Measurements from ENCODE around the gene IGSF22.

The IGSF22 gene

DNA sequence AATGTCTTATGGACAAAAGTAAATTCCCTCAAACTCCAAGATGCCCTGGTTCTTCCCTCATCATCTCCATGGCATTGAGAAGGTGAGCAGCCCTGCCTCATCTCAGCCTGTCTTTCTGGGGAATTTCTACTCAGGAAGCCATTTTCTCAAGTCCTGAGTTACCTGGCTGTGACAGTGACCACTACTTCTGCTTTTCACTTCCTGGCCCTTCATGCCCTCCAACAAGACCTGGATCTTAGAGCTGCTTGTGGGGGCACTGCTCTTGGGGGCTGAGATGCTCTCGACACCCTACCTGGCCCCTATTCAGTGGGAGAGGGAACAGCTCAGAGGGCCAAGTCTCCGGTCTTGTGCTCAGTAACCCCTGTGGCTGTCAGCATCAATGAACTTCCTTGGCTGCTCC, 5.5 kb upstream of the IGSF22 start:
- Histone ChIP-seq H3K9me3 (ENCODE audit: control insufficient read depth in 5 of 5, low read length in 5 of 5) (no peaks in the 10 kb centered on the region), H3K36me3 (ENCODE audit: control insufficient read depth in 5 of 5, insufficient read depth in 5 of 5, low read length in 5 of 5) (no peaks in the 10 kb centered on the region), H3K4me1 (ENCODE audit: control insufficient read depth in 5 of 5, insufficient read depth in 5 of 5, low read length in 5 of 5) (peaks cover 0 to 6% (median 5%) of the 10 kb centered on the region in 5 donors), H3K4me3 (ENCODE audit: low read depth in 1 of 5, low read length in 5 of 5) (no peak overlapping the region), H3K27me3 (ENCODE audit: control insufficient read depth in 5 of 5, insufficient read depth in 4 of 5, low read length in 5 of 5) (peaks cover 0 to 3% (median 0%) of the 10 kb centered on the region in 5 donors), H3K9ac (ENCODE audit: low read length in 5 of 5) (no peak overlapping the region), H3K27ac (ENCODE audit: low read depth, low read length) (no peak overlapping the region)

GRCh38 chr11:18730020-18730419, 4.0 kb upstream of the IGSF22 start:
- no peak overlapping the region for H3K9ac ChIP-seq (ENCODE audit: low read length in 5 of 5)
- no peak overlapping the region for H3K27ac ChIP-seq (ENCODE audit: low read depth, low read length)
- no peak overlapping the region for H3K4me3 ChIP-seq (ENCODE audit: low read depth in 1 of 5, low read length in 5 of 5)
- H3K36me3 ChIP-seq (ENCODE audit: control insufficient read depth in 5 of 5, insufficient read depth in 5 of 5, low read length in 5 of 5) = no peaks in the 10 kb centered on the region
- H3K9me3 ChIP-seq (ENCODE audit: control insufficient read depth in 5 of 5, low read length in 5 of 5) = no peaks in the 10 kb centered on the region
- H3K27me3 ChIP-seq (ENCODE audit: control insufficient read depth in 5 of 5, insufficient read depth in 4 of 5, low read length in 5 of 5) = peaks cover 0 to 2% (median 0%) of the 10 kb centered on the region in 5 donors
- peaks cover 0 to 6% (median 5%) of the 10 kb centered on the region in 5 donors for H3K4me1 ChIP-seq (ENCODE audit: control insufficient read depth in 5 of 5, insufficient read depth in 5 of 5, low read length in 5 of 5)

DNA sequence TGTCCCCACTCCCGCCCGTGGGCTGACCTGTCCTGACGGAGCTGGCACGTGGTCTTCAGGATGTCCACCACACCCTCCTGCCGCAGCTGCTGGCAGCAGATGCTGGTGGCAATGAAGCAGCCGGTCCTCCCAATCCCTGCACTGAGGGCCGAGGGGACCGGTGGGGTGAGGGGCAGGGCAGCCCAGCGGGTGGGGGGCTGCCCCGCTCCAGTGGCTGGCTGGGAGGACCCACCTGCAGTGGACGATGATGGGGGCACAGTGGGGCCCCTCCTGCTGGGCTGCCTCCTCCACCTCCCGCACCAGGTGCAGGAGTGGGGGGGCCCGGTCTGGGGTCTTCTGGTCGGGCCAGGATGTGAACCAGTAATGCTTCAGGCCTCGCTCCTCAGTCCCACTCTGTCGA, 3.4 kb upstream of the IGSF22 start:
- H3K9ac ChIP-seq (ENCODE audit: low read length in 5 of 5) = no peak overlapping the region
- peaks cover 0 to 2% (median 0%) of the 10 kb centered on the region in 5 donors for H3K27me3 ChIP-seq (ENCODE audit: control insufficient read depth in 5 of 5, insufficient read depth in 4 of 5, low read length in 5 of 5)
- peaks cover 0 to 6% (median 5%) of the 10 kb centered on the region in 5 donors for H3K4me1 ChIP-seq (ENCODE audit: control insufficient read depth in 5 of 5, insufficient read depth in 5 of 5, low read length in 5 of 5)
- H3K9me3 ChIP-seq (ENCODE audit: control insufficient read depth in 5 of 5, low read length in 5 of 5) = no peaks in the 10 kb centered on the region
- no peak overlapping the region for H3K4me3 ChIP-seq (ENCODE audit: low read depth in 1 of 5, low read length in 5 of 5)
- H3K27ac ChIP-seq (ENCODE audit: low read depth, low read length) = no peak overlapping the region
- H3K36me3 ChIP-seq (ENCODE audit: control insufficient read depth in 5 of 5, insufficient read depth in 5 of 5, low read length in 5 of 5) = no peaks in the 10 kb centered on the region

- H3K36me3 ChIP-seq (ENCODE audit: control insufficient read depth in 5 of 5, insufficient read depth in 5 of 5, low read length in 5 of 5) = no peaks in the 10 kb centered on the region
- peaks cover 0 to 6% (median 5%) of the 10 kb centered on the region in 5 donors for H3K4me1 ChIP-seq (ENCODE audit: control insufficient read depth in 5 of 5, insufficient read depth in 5 of 5, low read length in 5 of 5)
- no peak overlapping the region for H3K4me3 ChIP-seq (ENCODE audit: low read depth in 1 of 5, low read length in 5 of 5)
- H3K27ac ChIP-seq (ENCODE audit: low read depth, low read length) = no peak overlapping the region
- H3K27me3 ChIP-seq (ENCODE audit: control insufficient read depth in 5 of 5, insufficient read depth in 4 of 5, low read length in 5 of 5) = peaks cover 0 to 2% (median 0%) of the 10 kb centered on the region in 5 donors
- no peaks in the 10 kb centered on the region for H3K9me3 ChIP-seq (ENCODE audit: control insufficient read depth in 5 of 5, low read length in 5 of 5)
- H3K9ac ChIP-seq (ENCODE audit: low read length in 5 of 5) = no peak overlapping the region
These were observed 2.7 kb upstream of the IGSF22 start for GRCh38 chr11:18728658-18729057.

GRCh38 chr11:18727479-18728236, 1.7 kb upstream of the IGSF22 start:
- H3K27ac ChIP-seq (ENCODE audit: low read depth, low read length) = no peak overlapping the region
- no peak overlapping the region for H3K9ac ChIP-seq (ENCODE audit: low read length in 5 of 5)
- H3K9me3 ChIP-seq (ENCODE audit: control insufficient read depth in 5 of 5, low read length in 5 of 5) = no peaks in the 10 kb centered on the region
- H3K4me3 ChIP-seq (ENCODE audit: low read depth in 1 of 5, low read length in 5 of 5) = no peak overlapping the region
- peaks cover 0 to 6% (median 5%) of the 10 kb centered on the region in 5 donors for H3K4me1 ChIP-seq (ENCODE audit: control insufficient read depth in 5 of 5, insufficient read depth in 5 of 5, low read length in 5 of 5)
- no peaks in the 10 kb centered on the region for H3K36me3 ChIP-seq (ENCODE audit: control insufficient read depth in 5 of 5, insufficient read depth in 5 of 5, low read length in 5 of 5)
- H3K27me3 ChIP-seq (ENCODE audit: control insufficient read depth in 5 of 5, insufficient read depth in 4 of 5, low read length in 5 of 5) = peaks cover 0 to 2% (median 0%) of the 10 kb centered on the region in 5 donors

- Histone ChIP-seq H3K27me3 (ENCODE audit: control insufficient read depth in 5 of 5, insufficient read depth in 4 of 5, low read length in 5 of 5) (peaks cover 0 to 2% (median 0%) of the 10 kb centered on the region in 5 donors), H3K9me3 (ENCODE audit: control insufficient read depth in 5 of 5, low read length in 5 of 5) (no peaks in the 10 kb centered on the region), H3K27ac (ENCODE audit: low read depth, low read length) (no peak overlapping the region), H3K4me3 (ENCODE audit: low read depth in 1 of 5, low read length in 5 of 5) (no peak overlapping the region), H3K36me3 (ENCODE audit: control insufficient read depth in 5 of 5, insufficient read depth in 5 of 5, low read length in 5 of 5) (no peaks in the 10 kb centered on the region), H3K9ac (ENCODE audit: low read length in 5 of 5) (no peak overlapping the region), H3K4me1 (ENCODE audit: control insufficient read depth in 5 of 5, insufficient read depth in 5 of 5, low read length in 5 of 5) (peaks cover 2 to 24% (median 22%) of the 10 kb centered on the region in 5 donors)
These were observed 2.0 kb downstream of the IGSF22 start for GRCh38 chr11:18723991-18724390.

DNA sequence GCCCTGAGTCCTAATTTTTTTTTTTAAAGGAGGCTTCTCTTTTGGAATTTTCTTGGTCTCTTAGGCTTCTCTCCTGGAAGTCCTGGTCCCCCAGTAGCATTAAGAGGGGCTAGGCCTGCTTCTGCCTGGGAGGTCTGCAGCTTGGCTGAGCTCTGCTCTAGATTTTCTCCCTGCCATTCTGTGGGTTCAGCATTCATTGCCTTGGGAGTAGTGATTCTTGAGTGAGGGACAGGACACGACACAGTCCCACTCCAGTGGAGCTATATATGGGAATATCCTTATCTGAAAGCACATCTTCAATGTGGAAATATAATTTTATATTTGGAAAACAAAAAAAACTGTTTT, 3.7 kb downstream of the IGSF22 start:
- H3K9ac ChIP-seq (ENCODE audit: low read length in 5 of 5) = peak overlapping the region in 3 of 5 donors; percentile 61 to 77 (median 75)
- peaks cover 0 to 18% (median 17%) of the 10 kb centered on the region in 5 donors for H3K4me1 ChIP-seq (ENCODE audit: control insufficient read depth in 5 of 5, insufficient read depth in 5 of 5, low read length in 5 of 5)
- H3K9me3 ChIP-seq (ENCODE audit: control insufficient read depth in 5 of 5, low read length in 5 of 5) = no peaks in the 10 kb centered on the region
- peak overlapping the region in 3 of 5 donors; percentile 71 to 77 (median 72) for H3K4me3 ChIP-seq (ENCODE audit: low read depth in 1 of 5, low read length in 5 of 5)
- no peaks in the 10 kb centered on the region for H3K36me3 ChIP-seq (ENCODE audit: control insufficient read depth in 5 of 5, insufficient read depth in 5 of 5, low read length in 5 of 5)
- H3K27ac ChIP-seq (ENCODE audit: low read depth, low read length) = no peak overlapping the region
- peaks cover 0 to 2% (median 0%) of the 10 kb centered on the region in 5 donors for H3K27me3 ChIP-seq (ENCODE audit: control insufficient read depth in 5 of 5, insufficient read depth in 4 of 5, low read length in 5 of 5)

DNA sequence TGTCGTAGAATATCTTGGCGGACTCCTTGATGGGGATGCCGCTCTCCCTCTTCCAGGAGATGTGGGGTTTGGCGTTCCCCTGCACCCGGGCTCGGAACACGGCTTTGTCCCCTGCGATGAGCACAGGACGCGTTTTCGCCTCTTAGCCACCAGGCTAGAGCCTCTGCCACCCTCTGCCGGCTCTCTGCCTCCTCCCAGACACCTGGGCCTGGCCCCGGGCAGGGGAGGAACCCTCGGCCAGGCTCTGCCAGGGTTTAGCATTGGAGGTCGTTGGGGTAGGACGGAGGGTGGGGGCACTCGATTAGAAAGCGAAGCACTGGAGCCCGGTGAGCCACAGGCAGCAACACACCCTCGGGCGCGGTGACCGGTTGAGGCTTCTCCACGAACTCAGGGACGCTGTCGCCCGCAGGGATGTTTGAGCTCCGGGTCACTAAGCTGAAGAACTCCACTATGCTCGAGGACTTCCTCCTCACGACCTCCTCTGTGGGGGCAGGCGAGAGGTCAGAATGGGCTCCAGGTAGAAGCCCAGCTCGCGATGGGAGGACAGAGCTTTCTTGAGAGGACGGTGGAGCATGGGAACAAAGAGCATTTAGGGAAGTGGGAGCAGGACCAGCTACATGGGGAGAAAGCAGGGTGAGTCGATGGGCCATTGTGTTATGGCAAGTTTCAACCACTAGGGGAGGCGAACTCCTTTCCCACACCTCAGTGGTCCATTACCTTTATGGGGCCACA, 4.3 kb downstream of the IGSF22 start:
- peak overlapping the region; percentile 71 to 81 (median 74) for H3K4me3 ChIP-seq (ENCODE audit: low read depth in 1 of 5, low read length in 5 of 5)
- peaks cover 0 to 2% (median 0%) of the 10 kb centered on the region in 5 donors for H3K27me3 ChIP-seq (ENCODE audit: control insufficient read depth in 5 of 5, insufficient read depth in 4 of 5, low read length in 5 of 5)
- H3K27ac ChIP-seq (ENCODE audit: low read depth, low read length) = peak overlapping the region; percentile 30
- peaks cover 0 to 18% (median 17%) of the 10 kb centered on the region in 5 donors for H3K4me1 ChIP-seq (ENCODE audit: control insufficient read depth in 5 of 5, insufficient read depth in 5 of 5, low read length in 5 of 5)
- H3K36me3 ChIP-seq (ENCODE audit: control insufficient read depth in 5 of 5, insufficient read depth in 5 of 5, low read length in 5 of 5) = no peaks in the 10 kb centered on the region
- H3K9me3 ChIP-seq (ENCODE audit: control insufficient read depth in 5 of 5, low read length in 5 of 5) = no peaks in the 10 kb centered on the region
- H3K9ac ChIP-seq (ENCODE audit: low read length in 5 of 5) = peak overlapping the region; percentile 26 to 77 (median 65)

- peak overlapping the region; percentile 30 for H3K27ac ChIP-seq (ENCODE audit: low read depth, low read length)
- H3K4me1 ChIP-seq (ENCODE audit: control insufficient read depth in 5 of 5, insufficient read depth in 5 of 5, low read length in 5 of 5) = peaks cover 0 to 18% (median 17%) of the 10 kb centered on the region in 5 donors
- H3K27me3 ChIP-seq (ENCODE audit: control insufficient read depth in 5 of 5, insufficient read depth in 4 of 5, low read length in 5 of 5) = peaks cover 0 to 2% (median 0%) of the 10 kb centered on the region in 5 donors
- no peaks in the 10 kb centered on the region for H3K9me3 ChIP-seq (ENCODE audit: control insufficient read depth in 5 of 5, low read length in 5 of 5)
- peak overlapping the region; percentile 26 to 77 (median 65) for H3K9ac ChIP-seq (ENCODE audit: low read length in 5 of 5)
- H3K4me3 ChIP-seq (ENCODE audit: low read depth in 1 of 5, low read length in 5 of 5) = peak overlapping the region; percentile 71 to 77 (median 72)
- H3K36me3 ChIP-seq (ENCODE audit: control insufficient read depth in 5 of 5, insufficient read depth in 5 of 5, low read length in 5 of 5) = no peaks in the 10 kb centered on the region
These were observed 5.0 kb downstream of the IGSF22 start for GRCh38 chr11:18720808-18721560.
